HepG2 (cell line): ENCODE results near the gene C2. TPM values are rescaled to one million over a fixed set of nuclear protein-coding genes. Genes with fewer than 3 reads are reported as not detected.

ENCODE experiments used
- ELF4 ChIP-seq: sonication (generic); formaldehyde crosslinking; IDR thresholded peaks from 2 replicates; pipeline ENCODE4 v1.5.0; 2020; ENCODE audit warnings: missing genetic modification reagents, mild to moderate bottlenecking, moderate library complexity, borderline replicate concordance
- GABPA ChIP-seq, 2 experiments: IDR thresholded peaks; 2 replicates each; pipeline ENCODE4 v1.6.1; 2011 to 2016; ENCODE audit warnings: low read depth in 2 of 2, low read length in 1 of 2, missing biosample characterization in 1 of 2, missing genetic modification characterization in 1 of 2
- HMGA1 ChIP-seq: sonication (generic); formaldehyde crosslinking; conservative IDR thresholded peaks from 2 replicates; pipeline ENCODE4 v1.4.0; 2020; ENCODE audit warnings: missing genetic modification reagents
- HNF4A ChIP-seq: sonication (generic); formaldehyde crosslinking; IDR thresholded peaks from 2 replicates; pipeline ENCODE4 v1.4.0; 2020; ENCODE audit warnings: missing genetic modification reagents
- HNRNPH1 ChIP-seq: fragments of 200-400 bp; formaldehyde crosslinking; optimal IDR thresholded peaks from 2 replicates; pipeline ENCODE3; 2017; ENCODE audit warnings: mild to moderate bottlenecking, low read depth, low read length
- IKZF1 ChIP-seq: fragments of 450-650 bp; IDR thresholded peaks from 2 replicates; pipeline ENCODE4 v1.7.1; 2016
- KLF6 ChIP-seq: IDR thresholded peaks from 2 replicates; pipeline ENCODE4 v1.8.0; 2016; ENCODE audit warnings: missing biosample characterization, missing genetic modification reagents
- NFAT5 ChIP-seq: sonication (generic); formaldehyde crosslinking; IDR thresholded peaks from 2 replicates; pipeline ENCODE4 v1.4.0; 2020; ENCODE audit warnings: missing genetic modification reagents
- SOX13 ChIP-seq, 3 experiments: fragments of 450-650 bp in 1 of 3; sonication (generic) in 1 of 3; formaldehyde crosslinking in 1 of 3; IDR thresholded peaks in 2 of 3; conservative IDR thresholded peaks in 1 of 3; 2 replicates each; pipeline versions ENCODE4 v1.5.0 to v1.6.1; 2016 to 2020; ENCODE audit warnings: antibody characterized with exemption in 1 of 3, mild to moderate bottlenecking in 1 of 3, missing compliant biosample characterization in 1 of 3, missing genetic modification reagents in 1 of 3, moderate library complexity in 1 of 3
- TFE3 ChIP-seq: IDR thresholded peaks from 2 replicates; pipeline ENCODE4 v1.6.1; 2016
- ZBTB2 ChIP-seq: sonication (generic); formaldehyde crosslinking; IDR thresholded peaks from 2 replicates; pipeline ENCODE4 v1.8.0; 2022; ENCODE audit warnings: low read depth, missing genetic modification reagents
- ZFP36 ChIP-seq: fragments of 150-350 bp; IDR thresholded peaks from 2 replicates; pipeline ENCODE4 v1.6.1; 2018; ENCODE audit warnings: borderline replicate concordance, low read length, low read depth; ENCODE audit not compliant: partially characterized antibody
- ZNF274 ChIP-seq: sonication (generic); formaldehyde crosslinking; IDR thresholded peaks from 2 replicates; pipeline ENCODE4 v1.5.1; 2020; ENCODE audit warnings: mild to moderate bottlenecking, missing genetic modification reagents
- ZNF33A ChIP-seq: sonication (generic); formaldehyde crosslinking; IDR thresholded peaks from 2 replicates; pipeline ENCODE4 v1.5.1; 2020; ENCODE audit warnings: missing genetic modification reagents, mild to moderate bottlenecking, moderate library complexity, borderline replicate concordance
- ZNF431 ChIP-seq: sonication (generic); formaldehyde crosslinking; IDR thresholded peaks from 2 replicates; pipeline ENCODE4 v1.9.0; 2022; ENCODE audit warnings: missing genetic modification reagents, low read depth, mild to moderate bottlenecking, borderline replicate concordance
- ZNF549 ChIP-seq: sonication (generic); formaldehyde crosslinking; IDR thresholded peaks from 2 replicates; pipeline ENCODE4 v1.5.0; 2020; ENCODE audit warnings: missing genetic modification reagents
- ZNF691 ChIP-seq: sonication (generic); formaldehyde crosslinking; IDR thresholded peaks from 2 replicates; pipeline ENCODE4 v1.4.0; 2020; ENCODE audit warnings: missing genetic modification reagents, low read depth, mild to moderate bottlenecking, borderline replicate concordance
- ZNF724P ChIP-seq: sonication (generic); formaldehyde crosslinking; IDR thresholded peaks from 2 replicates; pipeline ENCODE4 v1.8.0; 2022; ENCODE audit warnings: missing genetic modification reagents, borderline replicate concordance
- ZNF747 ChIP-seq: sonication (generic); formaldehyde crosslinking; IDR thresholded peaks from 2 replicates; pipeline ENCODE4 v1.8.1; 2023; ENCODE audit warnings: missing genetic modification reagents, mild to moderate bottlenecking, borderline replicate concordance
- ZSCAN25 ChIP-seq: sonication (generic); formaldehyde crosslinking; IDR thresholded peaks from 2 replicates; pipeline ENCODE4 v1.8.0; 2022; ENCODE audit warnings: mild to moderate bottlenecking, missing genetic modification reagents
- polyA plus RNA-seq, 8 experiments: library from polyadenylated mRNA; depleted of rRNA in 3 of 8; stranded (reverse) in 7 of 8; unstranded in 1 of 8; fragments of >200 nt; fragmentation: Illumina TruSeq in 4 of 8; extraction: Trizol in 4 of 8; gene quantifications; 2 replicates each; pipeline versions ENCODE4 v1.2.1 to v1.2.3, GENCODE V29; 2011 to 2016; ENCODE audit warnings: low read depth in 4 of 8, missing spikeins in 1 of 8, mixed read lengths in 1 of 8; ENCODE audit not compliant: insufficient read depth in 1 of 8
- total RNA-seq, 5 experiments: library from RNA; depleted of rRNA; stranded (reverse); fragments of >200 nt; fragmentation: Illumina TruSeq; extraction: Trizol; gene quantifications; 2 replicates each; pipeline ENCODE4 v1.2.3, GENCODE V29; 2016; ENCODE audit warnings: low read depth in 1 of 5

Gene C2
- total and polyA plus RNA-seq, 2 of the 13 experiments (the other 11 are each of a cell fraction or from before 2014, with no cell fraction given) = 165 to 307 TPM

GRCh38 chr6:31971279-31971992 is 43.9 kb downstream of the C2 start (continued):
- TF ChIP-seq TFE3 (no peak), NFAT5 (CRISPR knock-in tag) (no peak), ZNF549 (no peak), ZNF691 (CRISPR knock-in tag) (no peak), ZBTB2 (CRISPR knock-in tag) (no peak), HNRNPH1 (no peak), IKZF1 (no peak), HNF4A (CRISPR knock-in tag) (no peak), ELF4 (CRISPR knock-in tag) (no peak), ZSCAN25 (CRISPR knock-in tag) (no peak), ZNF274 (no peak), GABPA (IDR thresholded peaks at IDR 0.05; ENCODE audit: low read depth, low read length) (no peak), GABPA (CRISPR knock-in tag; IDR thresholded peaks at IDR 0.05; ENCODE audit: low read depth) (no peak), ZNF33A (CRISPR knock-in tag) (no peak), KLF6 (CRISPR knock-in tag) (no peak), ZNF747 (CRISPR knock-in tag) (0 out of 2 replicates have a peak, but pooled peaks have one; percentile 43), ZNF724P (CRISPR knock-in tag) (no peak), ZFP36 (no peak), SOX13 (IDR thresholded peaks at IDR 0.05) (no peak), SOX13 (CRISPR knock-in tag; conservative IDR thresholded peaks at IDR 0.05 in 1 of 2, IDR thresholded peaks at IDR 0.05 in 1 of 2) (no peak), ZNF431 (CRISPR knock-in tag) (no peak), HMGA1 (CRISPR knock-in tag) (no peak)
